ENCODE data around the gene SLC6A3. TPM values are rescaled to one million over a fixed set of nuclear protein-coding genes. Genes with fewer than 3 reads are reported as not detected.

The SLC6A3 gene
- total RNA-seq, 2 donors from 2014 or later: 0.18 TPM; not detected in 1

GRCh38 chr5:1418921-1419280, 26.3 kb downstream of the SLC6A3 start:
- no peaks in the 10 kb centered on the region for H3K36me3 ChIP-seq (ENCODE audit: control insufficient read depth, insufficient read depth, low read length)
- Mint-ChIP-seq H3K27me3 (ENCODE audit: insufficient read depth) (peaks cover 3% of the 10 kb centered on the region), H3K9me3 (no peaks in the 10 kb centered on the region), H3K4me3 (no peak overlapping the region), H3K27ac (no peak overlapping the region), H3K4me1 (no peaks in the 10 kb centered on the region), H3K36me3 (ENCODE audit: low read depth) (no peaks in the 10 kb centered on the region)
- H3K4me3 ChIP-seq (ENCODE audit: low read length): no peak overlapping the region
- H3K9me3 ChIP-seq (ENCODE audit: control insufficient read depth, low read length): no peaks in the 10 kb centered on the region
- H3K27me3 ChIP-seq (ENCODE audit: control insufficient read depth, insufficient read depth, low read length, poor library complexity, severe bottlenecking): no peaks in the 10 kb centered on the region
- TF ChIP-seq, protein P1, sequence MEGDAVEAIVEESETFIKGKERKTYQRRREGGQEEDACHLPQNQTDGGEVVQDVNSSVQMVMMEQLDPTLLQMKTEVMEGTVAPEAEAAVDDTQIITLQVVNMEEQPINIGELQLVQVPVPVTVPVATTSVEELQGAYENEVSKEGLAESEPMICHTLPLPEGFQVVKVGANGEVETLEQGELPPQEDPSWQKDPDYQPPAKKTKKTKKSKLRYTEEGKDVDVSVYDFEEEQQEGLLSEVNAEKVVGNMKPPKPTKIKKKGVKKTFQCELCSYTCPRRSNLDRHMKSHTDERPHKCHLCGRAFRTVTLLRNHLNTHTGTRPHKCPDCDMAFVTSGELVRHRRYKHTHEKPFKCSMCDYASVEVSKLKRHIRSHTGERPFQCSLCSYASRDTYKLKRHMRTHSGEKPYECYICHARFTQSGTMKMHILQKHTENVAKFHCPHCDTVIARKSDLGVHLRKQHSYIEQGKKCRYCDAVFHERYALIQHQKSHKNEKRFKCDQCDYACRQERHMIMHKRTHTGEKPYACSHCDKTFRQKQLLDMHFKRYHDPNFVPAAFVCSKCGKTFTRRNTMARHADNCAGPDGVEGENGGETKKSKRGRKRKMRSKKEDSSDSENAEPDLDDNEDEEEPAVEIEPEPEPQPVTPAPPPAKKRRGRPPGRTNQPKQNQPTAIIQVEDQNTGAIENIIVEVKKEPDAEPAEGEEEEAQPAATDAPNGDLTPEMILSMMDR (conservative IDR thresholded peaks at IDR 0.05): no peak
- H3K4me1 ChIP-seq (ENCODE audit: control insufficient read depth, insufficient read depth, low read length): no peaks in the 10 kb centered on the region
- no peak overlapping the region for H3K27ac ChIP-seq (ENCODE audit: low read depth, low read length)
- H3K9ac ChIP-seq (ENCODE audit: extremely low read depth, low read length, poor library complexity, severe bottlenecking): no peak overlapping the region
- DNase-seq: no peak

- no peaks in the 10 kb centered on the region for H3K4me1 Mint-ChIP-seq
- H3K9me3 ChIP-seq (ENCODE audit: control insufficient read depth, low read length): no peaks in the 10 kb centered on the region
- TF ChIP-seq, protein P1 (conservative IDR thresholded peaks at IDR 0.05): no peak
- H3K27ac ChIP-seq (ENCODE audit: low read depth, low read length): no peak overlapping the region
- no peak overlapping the region for H3K9ac ChIP-seq (ENCODE audit: extremely low read depth, low read length, poor library complexity, severe bottlenecking)
- no peak overlapping the region for H3K4me3 ChIP-seq (ENCODE audit: low read length)
- 84 to 90% methylated on average over 2 of the region's 2 CpGs for WGBS, 2 experiments (ENCODE audit: insufficient coverage in 1 of 2, insufficient read length in 1 of 2)
- no peak overlapping the region for H3K27ac Mint-ChIP-seq
- no peaks in the 10 kb centered on the region for H3K4me1 ChIP-seq (ENCODE audit: control insufficient read depth, insufficient read depth, low read length)
- no peaks in the 10 kb centered on the region for H3K36me3 Mint-ChIP-seq (ENCODE audit: low read depth)
- H3K27me3 ChIP-seq (ENCODE audit: control insufficient read depth, insufficient read depth, low read length, poor library complexity, severe bottlenecking): no peaks in the 10 kb centered on the region
- H3K27me3 Mint-ChIP-seq (ENCODE audit: insufficient read depth): peaks cover 3% of the 10 kb centered on the region
- no peak for DNase-seq
- no peaks in the 10 kb centered on the region for H3K36me3 ChIP-seq (ENCODE audit: control insufficient read depth, insufficient read depth, low read length)
- H3K4me3 Mint-ChIP-seq: no peak overlapping the region
- H3K9me3 Mint-ChIP-seq: no peaks in the 10 kb centered on the region
Observed at GRCh38 chr5:1418238-1418920, 26.9 kb downstream of the SLC6A3 start.

- DNase-seq: no peak
- Histone ChIP-seq H3K9me3 (ENCODE audit: control insufficient read depth, low read length) (no peaks in the 10 kb centered on the region), H3K4me3 (ENCODE audit: low read length) (no peak overlapping the region), H3K27ac (ENCODE audit: low read depth, low read length) (no peak overlapping the region), H3K27me3 (ENCODE audit: control insufficient read depth, insufficient read depth, low read length, poor library complexity, severe bottlenecking) (no peaks in the 10 kb centered on the region), H3K36me3 (ENCODE audit: control insufficient read depth, insufficient read depth, low read length) (no peaks in the 10 kb centered on the region), H3K9ac (ENCODE audit: extremely low read depth, low read length, poor library complexity, severe bottlenecking) (no peak overlapping the region), H3K4me1 (ENCODE audit: control insufficient read depth, insufficient read depth, low read length) (no peaks in the 10 kb centered on the region)
- H3K4me3 Mint-ChIP-seq: no peak overlapping the region
- peaks cover 3% of the 10 kb centered on the region for H3K27me3 Mint-ChIP-seq (ENCODE audit: insufficient read depth)
- H3K9me3 Mint-ChIP-seq: no peaks in the 10 kb centered on the region
- H3K4me1 Mint-ChIP-seq: no peaks in the 10 kb centered on the region
- H3K27ac Mint-ChIP-seq: no peak overlapping the region
- 82 to 100% methylated on average over 1 to 6 of the region's 6 CpGs for WGBS, 2 experiments (ENCODE audit: insufficient coverage in 1 of 2, insufficient read length in 1 of 2)
- TF ChIP-seq, protein P1 (conservative IDR thresholded peaks at IDR 0.05): no peak
- H3K36me3 Mint-ChIP-seq (ENCODE audit: low read depth): no peaks in the 10 kb centered on the region
Observed at GRCh38 chr5:1417586-1418225, 27.5 kb downstream of the SLC6A3 start.
